GM23338 (cell line): ENCODE results near the gene GPR152. TPM values are rescaled to one million over a fixed set of nuclear protein-coding genes. Genes with fewer than 3 reads are reported as not detected.

Experiments
- ATAC-seq: fragments of 200-7000 bp; cut with Tn5 transposase; 3 replicates; pipeline ENCODE4 v1.9.1; 2020
- DNase-seq: peaks from one replicate; pipeline ENCODE4 v3.0.0-alpha.2; 2015; ENCODE audit warnings: low spot score
- H2AFZ ChIP-seq: fragments of 200-600 bp; sonication (generic); 2 replicates; pipeline ENCODE4 v1.8.0; 2016; ENCODE audit warnings: antibody characterized with exemption, mild to moderate bottlenecking, moderate library complexity
- H3F3A ChIP-seq: fragments of 200-600 bp; sonication (generic); replicated peaks from 2 replicates; pipeline ENCODE4 v1.8.0; 2017; ENCODE audit warnings: antibody characterized with exemption, mixed run types, low read depth
- H3K27ac ChIP-seq: fragments of 200-600 bp; sonication (generic); 2 replicates; pipeline ENCODE4 v1.6.1; 2016; ENCODE audit warnings: low read depth
- H3K27me3 ChIP-seq: fragments of 200-600 bp; sonication (generic); 2 replicates; pipeline ENCODE4 v1.8.0; 2016; ENCODE audit warnings: mild to moderate bottlenecking, mixed run types, moderate library complexity; ENCODE audit not compliant: insufficient read depth
- H3K36me3 ChIP-seq: fragments of 200-600 bp; sonication (generic); 2 replicates; pipeline ENCODE4 v1.8.0; 2016; ENCODE audit warnings: mild to moderate bottlenecking; ENCODE audit not compliant: insufficient read depth
- H3K4me1 ChIP-seq: fragments of 200-600 bp; sonication (generic); 2 replicates; pipeline ENCODE4 v1.8.0; 2016; ENCODE audit warnings: mild to moderate bottlenecking, moderate library complexity; ENCODE audit not compliant: insufficient read depth
- H3K4me2 ChIP-seq: fragments of 200-600 bp; sonication (generic); 2 replicates; pipeline ENCODE4 v1.7.1; 2017; ENCODE audit warnings: mixed run types
- H3K4me3 ChIP-seq: fragments of 200-600 bp; sonication (generic); 2 replicates; pipeline ENCODE4 v1.6.1; 2016; ENCODE audit warnings: mixed run types
- H3K79me2 ChIP-seq: fragments of 200-600 bp; sonication (generic); replicated peaks from 2 replicates; pipeline ENCODE4 v1.8.0; 2017; ENCODE audit warnings: mild to moderate bottlenecking; ENCODE audit not compliant: insufficient read depth
- H3K9me2 ChIP-seq: fragments of 200-600 bp; sonication (generic); 2 replicates; pipeline ENCODE4 v1.8.0; 2017; ENCODE audit not compliant: insufficient read depth
- H4K20me1 ChIP-seq: fragments of 200-600 bp; sonication (generic); replicated peaks from 2 replicates; pipeline ENCODE4 v1.8.0; 2017; ENCODE audit warnings: mild to moderate bottlenecking; ENCODE audit not compliant: insufficient read depth
- H3K27ac Mint-ChIP-seq: 2 replicates; pipeline ENCODE4 v1.8.0; 2020; ENCODE audit warnings: inconsistent platforms, mild to moderate bottlenecking, moderate library complexity, mixed read lengths
- H3K27me3 Mint-ChIP-seq: 3 replicates; pipeline ENCODE4 v1.8.0; 2022; ENCODE audit warnings: low read depth, mild to moderate bottlenecking, moderate library complexity, mixed read lengths, inconsistent platforms; ENCODE audit not compliant: insufficient read depth, poor library complexity
- H3K36me3 Mint-ChIP-seq: 3 replicates; pipeline ENCODE4 v1.8.0; 2021; ENCODE audit warnings: low read depth, mild to moderate bottlenecking, inconsistent platforms, moderate library complexity, mixed read lengths
- H3K4me1 Mint-ChIP-seq: 3 replicates; pipeline ENCODE4 v1.8.0; 2020; ENCODE audit warnings: mild to moderate bottlenecking, inconsistent platforms, mixed read lengths
- H3K4me3 Mint-ChIP-seq: 3 replicates; pipeline ENCODE4 v1.8.0; 2021; ENCODE audit warnings: moderate library complexity, mild to moderate bottlenecking, inconsistent platforms, mixed read lengths
- H3K9me3 Mint-ChIP-seq: 3 replicates; pipeline ENCODE4 v1.8.0; 2020; ENCODE audit warnings: moderate library complexity, mild to moderate bottlenecking, inconsistent platforms, mixed read lengths
- CREB1 ChIP-seq: fragments of 250-450 bp; sonication (Bioruptor Pico); IDR thresholded peaks from 2 replicates; pipeline ENCODE4 v1.5.0; 2020; ENCODE audit warnings: low read depth, mild to moderate bottlenecking, moderate library complexity
- EZH2 ChIP-seq: fragments of 200-600 bp; sonication (generic); IDR thresholded peaks from one replicate; pipeline ENCODE4 v1.8.0; 2017; ENCODE audit warnings: antibody characterized with exemption, mild to moderate bottlenecking, low read depth; ENCODE audit not compliant: unreplicated experiment
- EZH2phosphoT487 ChIP-seq: fragments of 200-600 bp; sonication (generic); IDR thresholded peaks from one replicate; pipeline ENCODE4 v1.8.1; 2018; ENCODE audit warnings: antibody characterized with exemption; ENCODE audit not compliant: unreplicated experiment
- JUNB ChIP-seq: IDR thresholded peaks from one replicate; pipeline ENCODE4 v1.6.1; 2016; ENCODE audit warnings: antibody characterized with exemption; ENCODE audit not compliant: unreplicated experiment
- NANOG ChIP-seq: IDR thresholded peaks from 2 replicates; pipeline ENCODE4 v1.6.1; 2016; ENCODE audit warnings: antibody characterized with exemption, borderline replicate concordance
- POLR2AphosphoS5 ChIP-seq: IDR thresholded peaks from 2 replicates; pipeline ENCODE4 v1.6.1; 2016; ENCODE audit warnings: antibody characterized with exemption, low read depth
- STAT1 ChIP-seq: IDR thresholded peaks from one replicate; pipeline ENCODE4 v1.6.1; 2016; ENCODE audit warnings: antibody characterized with exemption; ENCODE audit not compliant: unreplicated experiment
- ZNF114 ChIP-seq: fragments of 250-450 bp; sonication (Bioruptor Pico); IDR thresholded peaks from 2 replicates; pipeline ENCODE4 v1.5.0; 2020; ENCODE audit warnings: mild to moderate bottlenecking, moderate library complexity
- ZNF331 ChIP-seq: fragments of 250-450 bp; sonication (Bioruptor Pico); IDR thresholded peaks from 2 replicates; pipeline ENCODE4 v1.5.0; 2020; ENCODE audit warnings: low read depth, mild to moderate bottlenecking, moderate library complexity
- polyA plus RNA-seq: library from polyadenylated mRNA; unstranded; fragments of >200 nt; fragmentation: Nextera tagmentation; extraction: Ambion mirVana; gene quantifications from 2 replicates; pipeline ENCODE4 v1.2.1, GENCODE V29; 2016
- total RNA-seq: library from RNA; depleted of rRNA; stranded (reverse); fragments of >200 nt; shearing (Covaris generic); gene quantifications from 2 replicates; pipeline ENCODE4 v1.2.3, GENCODE V29; 2014
- TF ChIP-seq, protein P1 (sequence below): fragments of 250-450 bp; sonication (Bioruptor Pico); IDR thresholded peaks from 2 replicates; pipeline ENCODE4 v1.5.0; 2020; ENCODE audit warnings: mild to moderate bottlenecking, moderate library complexity
- TF ChIP-seq, protein P2 (sequence below), 2 experiments: fragments of 200-600 bp in 1 of 2; sonication (generic) in 1 of 2; conservative IDR thresholded peaks; 2 replicates each; pipeline versions ENCODE4 v1.5.1 to v1.6.1; 2016 to 2017; ENCODE audit warnings: antibody characterized with exemption in 2 of 2, low read depth in 2 of 2, mild to moderate bottlenecking in 2 of 2, moderate library complexity in 1 of 2
- TF ChIP-seq, protein P3 (sequence below): IDR thresholded peaks from one replicate; pipeline ENCODE4 v1.6.1; 2018; ENCODE audit warnings: antibody characterized with exemption; ENCODE audit not compliant: unreplicated experiment
- TF ChIP-seq, protein P4 (sequence below): IDR thresholded peaks from 2 replicates; pipeline ENCODE4 v1.6.1; 2016; ENCODE audit warnings: antibody characterized with exemption

Gene GPR152
- total and polyA plus RNA-seq, 2 experiments from 2014 or later, result not detected

DNA sequence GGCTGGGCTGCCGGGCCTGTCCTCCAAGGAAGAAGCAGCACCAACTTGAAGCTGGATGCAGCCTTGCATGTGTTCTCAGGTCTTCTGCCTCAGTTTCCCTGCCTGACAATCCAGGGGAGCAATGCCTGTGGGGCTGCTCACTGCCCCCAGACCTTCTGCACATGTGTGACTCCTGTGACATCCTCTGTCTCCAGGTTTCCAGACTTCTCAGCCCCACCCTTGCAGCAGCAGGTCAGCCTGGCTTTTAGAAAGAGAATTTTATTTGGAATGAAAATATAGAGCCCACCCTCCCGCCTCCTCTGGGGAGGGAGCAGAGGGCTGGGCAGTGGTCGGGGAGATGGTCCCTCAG is 14.7 kb downstream of the GPR152 start:
- H3K4me1 ChIP-seq, result peaks cover 14% of the 10 kb centered on the region
- H3K36me3 ChIP-seq, result 0 out of 2 replicates have a peak, but pooled peaks cover 3% of the 10 kb centered on the region
- DNase-seq, result no peak
- peak overlapping the region; percentile 80; the same call in 1 of the 2 replicates for H3K27ac ChIP-seq
- peaks cover 30% of the 10 kb centered on the region for H3K36me3 Mint-ChIP-seq
- no peak overlapping the region; the same call in 2 of the 3 replicates for H3K4me3 Mint-ChIP-seq
- no peaks in the 10 kb centered on the region for H3K9me2 ChIP-seq
- H3K4me2 ChIP-seq, result no peak overlapping the region
- 0 out of 2 replicates have a peak, but pooled peaks cover 16% of the 10 kb centered on the region for H3F3A ChIP-seq
- H2AFZ ChIP-seq, result no peak overlapping the region
- 0 out of 2 replicates have a peak overlapping the region, but pooled peaks have one; percentile 23 for H3K27ac Mint-ChIP-seq
- TF ChIP-seq, protein P1, sequence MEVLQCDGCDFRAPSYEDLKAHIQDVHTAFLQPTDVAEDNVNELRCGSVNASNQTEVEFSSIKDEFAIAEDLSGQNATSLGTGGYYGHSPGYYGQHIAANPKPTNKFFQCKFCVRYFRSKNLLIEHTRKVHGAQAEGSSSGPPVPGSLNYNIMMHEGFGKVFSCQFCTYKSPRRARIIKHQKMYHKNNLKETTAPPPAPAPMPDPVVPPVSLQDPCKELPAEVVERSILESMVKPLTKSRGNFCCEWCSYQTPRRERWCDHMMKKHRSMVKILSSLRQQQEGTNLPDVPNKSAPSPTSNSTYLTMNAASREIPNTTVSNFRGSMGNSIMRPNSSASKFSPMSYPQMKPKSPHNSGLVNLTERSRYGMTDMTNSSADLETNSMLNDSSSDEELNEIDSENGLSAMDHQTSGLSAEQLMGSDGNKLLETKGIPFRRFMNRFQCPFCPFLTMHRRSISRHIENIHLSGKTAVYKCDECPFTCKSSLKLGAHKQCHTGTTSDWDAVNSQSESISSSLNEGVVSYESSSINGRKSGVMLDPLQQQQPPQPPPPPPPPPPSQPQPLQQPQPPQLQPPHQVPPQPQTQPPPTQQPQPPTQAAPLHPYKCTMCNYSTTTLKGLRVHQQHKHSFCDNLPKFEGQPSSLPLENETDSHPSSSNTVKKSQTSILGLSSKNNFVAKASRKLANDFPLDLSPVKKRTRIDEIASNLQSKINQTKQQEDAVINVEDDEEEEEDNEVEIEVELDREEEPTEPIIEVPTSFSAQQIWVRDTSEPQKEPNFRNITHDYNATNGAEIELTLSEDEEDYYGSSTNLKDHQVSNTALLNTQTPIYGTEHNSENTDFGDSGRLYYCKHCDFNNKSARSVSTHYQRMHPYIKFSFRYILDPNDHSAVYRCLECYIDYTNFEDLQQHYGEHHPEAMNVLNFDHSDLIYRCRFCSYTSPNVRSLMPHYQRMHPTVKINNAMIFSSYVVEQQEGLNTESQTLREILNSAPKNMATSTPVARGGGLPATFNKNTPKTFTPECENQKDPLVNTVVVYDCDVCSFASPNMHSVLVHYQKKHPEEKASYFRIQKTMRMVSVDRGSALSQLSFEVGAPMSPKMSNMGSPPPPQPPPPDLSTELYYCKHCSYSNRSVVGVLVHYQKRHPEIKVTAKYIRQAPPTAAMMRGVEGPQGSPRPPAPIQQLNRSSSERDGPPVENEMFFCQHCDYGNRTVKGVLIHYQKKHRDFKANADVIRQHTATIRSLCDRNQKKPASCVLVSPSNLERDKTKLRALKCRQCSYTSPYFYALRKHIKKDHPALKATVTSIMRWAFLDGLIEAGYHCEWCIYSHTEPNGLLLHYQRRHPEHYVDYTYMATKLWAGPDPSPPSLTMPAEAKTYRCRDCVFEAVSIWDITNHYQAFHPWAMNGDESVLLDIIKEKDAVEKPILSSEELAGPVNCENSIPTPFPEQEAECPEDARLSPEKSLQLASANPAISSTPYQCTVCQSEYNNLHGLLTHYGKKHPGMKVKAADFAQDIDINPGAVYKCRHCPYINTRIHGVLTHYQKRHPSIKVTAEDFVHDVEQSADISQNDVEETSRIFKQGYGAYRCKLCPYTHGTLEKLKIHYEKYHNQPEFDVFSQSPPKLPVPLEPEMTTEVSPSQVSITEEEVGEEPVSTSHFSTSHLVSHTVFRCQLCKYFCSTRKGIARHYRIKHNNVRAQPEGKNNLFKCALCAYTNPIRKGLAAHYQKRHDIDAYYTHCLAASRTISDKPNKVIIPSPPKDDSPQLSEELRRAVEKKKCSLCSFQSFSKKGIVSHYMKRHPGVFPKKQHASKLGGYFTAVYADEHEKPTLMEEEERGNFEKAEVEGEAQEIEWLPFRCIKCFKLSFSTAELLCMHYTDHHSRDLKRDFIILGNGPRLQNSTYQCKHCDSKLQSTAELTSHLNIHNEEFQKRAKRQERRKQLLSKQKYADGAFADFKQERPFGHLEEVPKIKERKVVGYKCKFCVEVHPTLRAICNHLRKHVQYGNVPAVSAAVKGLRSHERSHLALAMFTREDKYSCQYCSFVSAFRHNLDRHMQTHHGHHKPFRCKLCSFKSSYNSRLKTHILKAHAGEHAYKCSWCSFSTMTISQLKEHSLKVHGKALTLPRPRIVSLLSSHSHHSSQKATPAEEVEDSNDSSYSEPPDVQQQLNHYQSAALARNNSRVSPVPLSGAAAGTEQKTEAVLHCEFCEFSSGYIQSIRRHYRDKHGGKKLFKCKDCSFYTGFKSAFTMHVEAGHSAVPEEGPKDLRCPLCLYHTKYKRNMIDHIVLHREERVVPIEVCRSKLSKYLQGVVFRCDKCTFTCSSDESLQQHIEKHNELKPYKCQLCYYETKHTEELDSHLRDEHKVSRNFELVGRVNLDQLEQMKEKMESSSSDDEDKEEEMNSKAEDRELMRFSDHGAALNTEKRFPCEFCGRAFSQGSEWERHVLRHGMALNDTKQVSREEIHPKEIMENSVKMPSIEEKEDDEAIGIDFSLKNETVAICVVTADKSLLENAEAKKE, result no peak
- no peak for TF ChIP-seq EZH2
- TF ChIP-seq JUNB, result no peak
- TF ChIP-seq CREB1 (CRISPR knock-in tag), result no peak
- TF ChIP-seq, protein P2, sequence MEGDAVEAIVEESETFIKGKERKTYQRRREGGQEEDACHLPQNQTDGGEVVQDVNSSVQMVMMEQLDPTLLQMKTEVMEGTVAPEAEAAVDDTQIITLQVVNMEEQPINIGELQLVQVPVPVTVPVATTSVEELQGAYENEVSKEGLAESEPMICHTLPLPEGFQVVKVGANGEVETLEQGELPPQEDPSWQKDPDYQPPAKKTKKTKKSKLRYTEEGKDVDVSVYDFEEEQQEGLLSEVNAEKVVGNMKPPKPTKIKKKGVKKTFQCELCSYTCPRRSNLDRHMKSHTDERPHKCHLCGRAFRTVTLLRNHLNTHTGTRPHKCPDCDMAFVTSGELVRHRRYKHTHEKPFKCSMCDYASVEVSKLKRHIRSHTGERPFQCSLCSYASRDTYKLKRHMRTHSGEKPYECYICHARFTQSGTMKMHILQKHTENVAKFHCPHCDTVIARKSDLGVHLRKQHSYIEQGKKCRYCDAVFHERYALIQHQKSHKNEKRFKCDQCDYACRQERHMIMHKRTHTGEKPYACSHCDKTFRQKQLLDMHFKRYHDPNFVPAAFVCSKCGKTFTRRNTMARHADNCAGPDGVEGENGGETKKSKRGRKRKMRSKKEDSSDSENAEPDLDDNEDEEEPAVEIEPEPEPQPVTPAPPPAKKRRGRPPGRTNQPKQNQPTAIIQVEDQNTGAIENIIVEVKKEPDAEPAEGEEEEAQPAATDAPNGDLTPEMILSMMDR (conservative IDR thresholded peaks at IDR 0.05; ENCODE audit: low read depth in 2 of 2), result no peak
- TF ChIP-seq EZH2phosphoT487, result no peak
- TF ChIP-seq, protein P3, sequence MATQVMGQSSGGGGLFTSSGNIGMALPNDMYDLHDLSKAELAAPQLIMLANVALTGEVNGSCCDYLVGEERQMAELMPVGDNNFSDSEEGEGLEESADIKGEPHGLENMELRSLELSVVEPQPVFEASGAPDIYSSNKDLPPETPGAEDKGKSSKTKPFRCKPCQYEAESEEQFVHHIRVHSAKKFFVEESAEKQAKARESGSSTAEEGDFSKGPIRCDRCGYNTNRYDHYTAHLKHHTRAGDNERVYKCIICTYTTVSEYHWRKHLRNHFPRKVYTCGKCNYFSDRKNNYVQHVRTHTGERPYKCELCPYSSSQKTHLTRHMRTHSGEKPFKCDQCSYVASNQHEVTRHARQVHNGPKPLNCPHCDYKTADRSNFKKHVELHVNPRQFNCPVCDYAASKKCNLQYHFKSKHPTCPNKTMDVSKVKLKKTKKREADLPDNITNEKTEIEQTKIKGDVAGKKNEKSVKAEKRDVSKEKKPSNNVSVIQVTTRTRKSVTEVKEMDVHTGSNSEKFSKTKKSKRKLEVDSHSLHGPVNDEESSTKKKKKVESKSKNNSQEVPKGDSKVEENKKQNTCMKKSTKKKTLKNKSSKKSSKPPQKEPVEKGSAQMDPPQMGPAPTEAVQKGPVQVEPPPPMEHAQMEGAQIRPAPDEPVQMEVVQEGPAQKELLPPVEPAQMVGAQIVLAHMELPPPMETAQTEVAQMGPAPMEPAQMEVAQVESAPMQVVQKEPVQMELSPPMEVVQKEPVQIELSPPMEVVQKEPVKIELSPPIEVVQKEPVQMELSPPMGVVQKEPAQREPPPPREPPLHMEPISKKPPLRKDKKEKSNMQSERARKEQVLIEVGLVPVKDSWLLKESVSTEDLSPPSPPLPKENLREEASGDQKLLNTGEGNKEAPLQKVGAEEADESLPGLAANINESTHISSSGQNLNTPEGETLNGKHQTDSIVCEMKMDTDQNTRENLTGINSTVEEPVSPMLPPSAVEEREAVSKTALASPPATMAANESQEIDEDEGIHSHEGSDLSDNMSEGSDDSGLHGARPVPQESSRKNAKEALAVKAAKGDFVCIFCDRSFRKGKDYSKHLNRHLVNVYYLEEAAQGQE, result no peak
- TF ChIP-seq, protein P4, sequence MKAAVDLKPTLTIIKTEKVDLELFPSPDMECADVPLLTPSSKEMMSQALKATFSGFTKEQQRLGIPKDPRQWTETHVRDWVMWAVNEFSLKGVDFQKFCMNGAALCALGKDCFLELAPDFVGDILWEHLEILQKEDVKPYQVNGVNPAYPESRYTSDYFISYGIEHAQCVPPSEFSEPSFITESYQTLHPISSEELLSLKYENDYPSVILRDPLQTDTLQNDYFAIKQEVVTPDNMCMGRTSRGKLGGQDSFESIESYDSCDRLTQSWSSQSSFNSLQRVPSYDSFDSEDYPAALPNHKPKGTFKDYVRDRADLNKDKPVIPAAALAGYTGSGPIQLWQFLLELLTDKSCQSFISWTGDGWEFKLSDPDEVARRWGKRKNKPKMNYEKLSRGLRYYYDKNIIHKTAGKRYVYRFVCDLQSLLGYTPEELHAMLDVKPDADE, result no peak
- TF ChIP-seq STAT1, result no peak
- TF ChIP-seq POLR2AphosphoS5, result no peak
- TF ChIP-seq ZNF331 (CRISPR knock-in tag), result no peak
- no peak for TF ChIP-seq NANOG
- TF ChIP-seq ZNF114 (CRISPR knock-in tag), result no peak
- peaks cover 11% of the 10 kb centered on the region for H3K27me3 Mint-ChIP-seq
- H3K4me3 ChIP-seq, result no peak overlapping the region
- H3K9me3 Mint-ChIP-seq, result no peaks in the 10 kb centered on the region
- no peaks in the 10 kb centered on the region for H3K79me2 ChIP-seq
- H3K27me3 ChIP-seq, result no peaks in the 10 kb centered on the region
- H3K4me1 Mint-ChIP-seq, result peaks cover 29% of the 10 kb centered on the region
- H4K20me1 ChIP-seq, result no peaks in the 10 kb centered on the region
- ATAC-seq, result no peak
